ENCODE data around the gene FZR1.

GRCh38 chr19:3551792-3552095 lies 45.6 kb downstream of the FZR1 start:
- TF ChIP-seq EZH2 (IDR thresholded peaks at IDR 0.05; ENCODE audit: borderline replicate concordance, low read depth, low read length, poor library complexity, severe bottlenecking) = no peak
- no peak for TF ChIP-seq CTCF (conservative IDR thresholded peaks at IDR 0.05; ENCODE audit: low read depth, low read length)

Data from A673 (cell line).